Hepatocyte (in vitro differentiated cells): ENCODE results near the gene KCTD17. TPM values are rescaled to one million over a fixed set of nuclear protein-coding genes. Genes with fewer than 3 reads are reported as not detected.
A peak's percentile ranks its signal among the peaks of the same experiment; 100 is the strongest.

Experiments used
- DNase-seq: peaks from one replicate; pipeline ENCODE4 v3.0.0-alpha.2; 2016; ENCODE audit warnings: low spot score
- H2AFZ ChIP-seq: fragments of 200-600 bp; sonication (generic); 2 replicates; pipeline ENCODE4 v1.6.0; 2016; ENCODE audit warnings: antibody characterized with exemption, mild to moderate bottlenecking
- H3K27ac ChIP-seq: fragments of 200-600 bp; sonication (generic); 2 replicates; pipeline ENCODE4 v1.5.1; 2016; ENCODE audit warnings: mild to moderate bottlenecking
- H3K27me3 ChIP-seq: fragments of 200-600 bp; sonication (generic); 2 replicates; pipeline ENCODE4 v1.6.1; 2016
- H3K36me3 ChIP-seq: fragments of 200-600 bp; sonication (generic); replicated peaks from 2 replicates; pipeline ENCODE4 v1.5.1; 2016; ENCODE audit warnings: low read depth; ENCODE audit not compliant: insufficient read depth
- H3K4me1 ChIP-seq: fragments of 200-600 bp; sonication (generic); 2 replicates; pipeline ENCODE4 v1.5.1; 2016; ENCODE audit warnings: mild to moderate bottlenecking, moderate library complexity; ENCODE audit not compliant: insufficient read depth
- H3K4me2 ChIP-seq: fragments of 200-600 bp; sonication (generic); 2 replicates; pipeline ENCODE4 v1.6.0; 2016
- H3K4me3 ChIP-seq: fragments of 200-600 bp; sonication (generic); 2 replicates; pipeline ENCODE4 v1.5.1; 2016; ENCODE audit warnings: mild to moderate bottlenecking
- H3K79me2 ChIP-seq: fragments of 200-600 bp; sonication (generic); 2 replicates; pipeline ENCODE4 v1.6.0; 2017; ENCODE audit warnings: mild to moderate bottlenecking
- H3K9me2 ChIP-seq: fragments of 200-600 bp; sonication (generic); replicated peaks from 2 replicates; pipeline ENCODE4 v1.6.0; 2017; ENCODE audit warnings: mild to moderate bottlenecking; ENCODE audit not compliant: insufficient read depth
- H3K9me3 ChIP-seq: fragments of 200-600 bp; sonication (generic); 2 replicates; pipeline ENCODE4 v1.5.1; 2016; ENCODE audit warnings: low read depth, mild to moderate bottlenecking
- H4K20me1 ChIP-seq: fragments of 200-600 bp; sonication (generic); 2 replicates; pipeline ENCODE4 v1.6.0; 2016; ENCODE audit warnings: mild to moderate bottlenecking; ENCODE audit not compliant: insufficient read depth, poor library complexity, severe bottlenecking
- EZH2 ChIP-seq: fragments of 200-600 bp; sonication (generic); IDR thresholded peaks from 2 replicates; pipeline ENCODE4 v1.6.1; 2016; ENCODE audit warnings: antibody characterized with exemption, mild to moderate bottlenecking, borderline replicate concordance
- EZH2phosphoT487 ChIP-seq: fragments of 200-600 bp; sonication (generic); IDR thresholded peaks from one replicate; pipeline ENCODE4 v1.6.1; 2018; ENCODE audit warnings: antibody characterized with exemption, mild to moderate bottlenecking, low read depth, moderate library complexity; ENCODE audit not compliant: unreplicated experiment, severe bottlenecking
- WGBS: methylation state at CpG from one replicate; pipeline ENCODE4 v1.1.6; 2016; ENCODE audit warnings: low lambda C conversion rate; ENCODE audit errors: missing lambda C conversion rate; 5-methylcytosine and 5-hydroxymethylcytosine counted together
- polyA plus RNA-seq: library from polyadenylated mRNA; unstranded; fragments of >200 nt; fragmentation: Nextera tagmentation; extraction: Ambion mirVana; gene quantifications from 2 replicates; pipeline ENCODE4 v1.2.1, GENCODE V29; 2016
- total RNA-seq: library from RNA; depleted of rRNA; stranded (reverse); fragments of >200 nt; gene quantifications from 2 replicates; pipeline ENCODE4 v1.2.3, GENCODE V29; 2014
- TF ChIP-seq, protein P1 (sequence below): fragments of 200-600 bp; sonication (generic); IDR thresholded peaks from 2 replicates; pipeline ENCODE4 v1.5.1; 2016; ENCODE audit warnings: antibody characterized with exemption, mild to moderate bottlenecking; ENCODE audit not compliant: poor library complexity

Gene KCTD17
- total and polyA plus RNA-seq, 2 experiments from 2014 or later = 15.2 to 25.4 TPM

DNA sequence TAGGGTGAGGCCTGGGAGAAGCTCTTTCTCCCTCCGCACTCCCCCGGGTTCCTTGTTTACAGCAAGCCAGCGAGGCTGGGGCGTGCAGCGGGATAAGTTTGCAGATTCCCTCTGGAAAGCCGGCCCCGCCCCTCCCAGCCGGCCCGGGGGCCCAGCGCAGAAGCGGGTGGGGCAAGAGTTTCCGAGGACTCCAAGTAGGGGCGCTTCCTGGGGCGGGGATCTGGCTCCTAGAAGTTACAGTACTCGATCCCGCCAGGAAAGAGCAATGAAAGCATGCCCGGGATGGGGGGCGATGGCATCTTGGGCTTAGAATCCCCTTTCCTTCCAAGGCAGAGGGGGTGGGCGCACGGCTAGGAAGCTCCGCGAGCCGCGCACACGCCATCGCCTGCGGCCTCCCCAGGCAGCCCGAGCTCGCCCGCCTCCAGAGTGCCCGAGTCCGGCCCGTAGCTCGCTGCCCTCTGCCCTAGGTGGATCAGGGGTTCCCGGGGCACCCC, 32.7 kb upstream of the KCTD17 start:
- Histone ChIP-seq H3K9me3 (no peaks in the 10 kb centered on the region), H3K27ac (peak overlapping the region; percentile 99), H3K27me3 (no peaks in the 10 kb centered on the region), H3K4me3 (peak overlapping the region; percentile 96), H3K36me3 (no peaks in the 10 kb centered on the region), H3K9me2 (no peaks in the 10 kb centered on the region), H4K20me1 (peaks cover 25% of the 10 kb centered on the region), H3K79me2 (peaks cover 64% of the 10 kb centered on the region), H2AFZ (peak overlapping the region; percentile 77), H3K4me2 (peak overlapping the region; percentile 92), H3K4me1 (peaks cover 47% of the 10 kb centered on the region)
- WGBS = 3% methylated on average over 30 of the region's 35 CpGs
- TF ChIP-seq, protein P1, sequence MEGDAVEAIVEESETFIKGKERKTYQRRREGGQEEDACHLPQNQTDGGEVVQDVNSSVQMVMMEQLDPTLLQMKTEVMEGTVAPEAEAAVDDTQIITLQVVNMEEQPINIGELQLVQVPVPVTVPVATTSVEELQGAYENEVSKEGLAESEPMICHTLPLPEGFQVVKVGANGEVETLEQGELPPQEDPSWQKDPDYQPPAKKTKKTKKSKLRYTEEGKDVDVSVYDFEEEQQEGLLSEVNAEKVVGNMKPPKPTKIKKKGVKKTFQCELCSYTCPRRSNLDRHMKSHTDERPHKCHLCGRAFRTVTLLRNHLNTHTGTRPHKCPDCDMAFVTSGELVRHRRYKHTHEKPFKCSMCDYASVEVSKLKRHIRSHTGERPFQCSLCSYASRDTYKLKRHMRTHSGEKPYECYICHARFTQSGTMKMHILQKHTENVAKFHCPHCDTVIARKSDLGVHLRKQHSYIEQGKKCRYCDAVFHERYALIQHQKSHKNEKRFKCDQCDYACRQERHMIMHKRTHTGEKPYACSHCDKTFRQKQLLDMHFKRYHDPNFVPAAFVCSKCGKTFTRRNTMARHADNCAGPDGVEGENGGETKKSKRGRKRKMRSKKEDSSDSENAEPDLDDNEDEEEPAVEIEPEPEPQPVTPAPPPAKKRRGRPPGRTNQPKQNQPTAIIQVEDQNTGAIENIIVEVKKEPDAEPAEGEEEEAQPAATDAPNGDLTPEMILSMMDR = no peak
- TF ChIP-seq EZH2phosphoT487 (no peak), EZH2 (no peak)
- peak; percentile 86 for DNase-seq

- Histone ChIP-seq H3K4me1 (peaks cover 47% of the 10 kb centered on the region), H3K4me2 (peak within 1 kb of the TSS; percentile 92), H2AFZ (peak within 1 kb of the TSS; percentile 100), H3K36me3 (no peaks in the 10 kb centered on the region), H4K20me1 (peaks cover 29% of the 10 kb centered on the region), H3K79me2 (peaks cover 64% of the 10 kb centered on the region), H3K27me3 (no peaks in the 10 kb centered on the region), H3K9me2 (no peaks in the 10 kb centered on the region), H3K4me3 (peak within 1 kb of the TSS; percentile 99), H3K9me3 (no peaks in the 10 kb centered on the region), H3K27ac (peak within 1 kb of the TSS; percentile 99)
- WGBS = 1% methylated on average over 14 of the region's 107 CpGs
- TF ChIP-seq, protein P1 = no peak
- TF ChIP-seq EZH2phosphoT487 (no peak), EZH2 (no peak)
- peak; percentile 89 for DNase-seq
Observed at GRCh38 chr22:37019309-37020191, 32.0 kb upstream of the KCTD17 start, which contains the start of the genes MPST and TST. TSS of gene MPST (plus strand) at chr22:37019742. CDS start at chr22:37019837, 95 bp downstream. TSS of gene TST (minus strand) at chr22:37019447. CDS start at chr22:37018732, 715 bp downstream.

- peaks cover 45% of the 10 kb centered on the region for H3K4me1 ChIP-seq
- H3K36me3 ChIP-seq = no peaks in the 10 kb centered on the region
- H3K4me3 ChIP-seq = peak overlapping the region; percentile 99
- H3K4me2 ChIP-seq = peak overlapping the region; percentile 78
- TF ChIP-seq EZH2 (no peak), EZH2phosphoT487 (no peak)
- TF ChIP-seq, protein P1 = no peak
- no peaks in the 10 kb centered on the region for H3K9me2 ChIP-seq
- peak overlapping the region; percentile 99 for H3K27ac ChIP-seq
- DNase-seq = peak; percentile 69
- 1% methylated on average over 5 of the region's 5 CpGs for WGBS
- H3K79me2 ChIP-seq = peaks cover 70% of the 10 kb centered on the region
- H2AFZ ChIP-seq = peak overlapping the region; percentile 100
- no peaks in the 10 kb centered on the region for H3K27me3 ChIP-seq
- H4K20me1 ChIP-seq = peaks cover 29% of the 10 kb centered on the region
- no peaks in the 10 kb centered on the region for H3K9me3 ChIP-seq
Observed at GRCh38 chr22:37020192-37020479, 31.4 kb upstream of the KCTD17 start.
